Putamen (tissue), 1 donor: Measurements from ENCODE around the gene RNF113B.

ENCODE experiments used
- DNase-seq: peaks from one replicate; pipeline ENCODE4 v3.0.0-alpha.2; 2016; ENCODE audit warnings: low spot score

RNF113B gene

DNA sequence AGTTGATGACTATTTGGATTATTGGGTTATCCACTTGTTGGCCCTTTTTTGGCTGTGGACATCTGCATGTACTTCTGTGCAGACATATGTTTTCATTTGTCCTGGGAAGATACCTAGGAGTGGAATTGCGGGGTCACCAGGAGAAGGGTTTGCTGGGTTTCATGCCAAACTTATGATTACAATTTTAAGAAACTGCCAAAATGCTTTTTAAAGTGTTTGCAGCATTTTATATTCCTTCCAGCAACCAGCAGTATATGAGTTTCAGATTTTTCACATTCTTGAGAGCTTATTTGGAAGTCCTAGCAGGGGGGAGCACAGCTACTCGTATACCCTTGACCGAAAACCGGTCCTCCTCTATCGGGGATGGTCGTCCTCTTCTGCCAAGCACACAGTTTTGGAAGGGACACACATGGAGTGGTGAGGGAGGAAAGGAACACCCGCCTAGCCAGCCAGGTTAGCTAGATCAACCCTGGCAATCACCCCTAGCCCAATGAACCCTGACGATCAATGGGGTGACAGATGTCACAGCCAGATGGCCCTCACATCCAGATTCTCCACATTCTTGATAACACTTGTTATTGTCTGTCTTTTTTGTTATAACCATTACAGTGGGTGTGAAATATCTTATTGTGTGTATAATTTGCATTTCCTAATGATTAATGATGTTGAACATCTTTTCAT lies 26.7 kb upstream of the RNF113B start:
- DNase-seq = no peak

- DNase-seq = no peak
Observed at GRCh38 chr13:98201984-98202383, 24.9 kb upstream of the RNF113B start.

DNA sequence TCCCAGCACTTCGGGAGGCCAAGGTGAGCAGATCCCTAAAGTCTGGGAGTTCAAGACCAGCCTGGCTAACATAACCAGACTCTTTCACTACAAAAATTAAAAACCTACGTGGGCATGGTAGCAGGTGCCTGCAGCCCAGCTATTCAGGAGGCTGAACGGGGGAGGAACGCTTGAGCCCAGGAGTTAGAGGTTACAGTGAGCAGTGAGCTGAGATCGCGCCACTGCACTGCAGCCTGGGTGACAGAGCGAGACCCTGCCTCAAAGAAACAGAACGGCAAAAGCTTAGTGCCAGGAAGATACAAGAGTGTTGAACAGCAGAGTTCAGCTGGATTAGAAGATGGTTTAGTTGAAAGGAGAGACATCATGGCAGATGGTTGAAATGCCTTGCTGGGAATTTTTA lies 24.1 kb upstream of the RNF113B start:
- DNase-seq = no peak

GRCh38 chr13:98200211-98200878 lies 23.3 kb upstream of the RNF113B start:
- DNase-seq = no peak

- DNase-seq = no peak
Observed at GRCh38 chr13:98199480-98199879, 22.4 kb upstream of the RNF113B start.

- DNase-seq = no peak
Observed at GRCh38 chr13:98198683-98199082, 21.6 kb upstream of the RNF113B start.

DNA sequence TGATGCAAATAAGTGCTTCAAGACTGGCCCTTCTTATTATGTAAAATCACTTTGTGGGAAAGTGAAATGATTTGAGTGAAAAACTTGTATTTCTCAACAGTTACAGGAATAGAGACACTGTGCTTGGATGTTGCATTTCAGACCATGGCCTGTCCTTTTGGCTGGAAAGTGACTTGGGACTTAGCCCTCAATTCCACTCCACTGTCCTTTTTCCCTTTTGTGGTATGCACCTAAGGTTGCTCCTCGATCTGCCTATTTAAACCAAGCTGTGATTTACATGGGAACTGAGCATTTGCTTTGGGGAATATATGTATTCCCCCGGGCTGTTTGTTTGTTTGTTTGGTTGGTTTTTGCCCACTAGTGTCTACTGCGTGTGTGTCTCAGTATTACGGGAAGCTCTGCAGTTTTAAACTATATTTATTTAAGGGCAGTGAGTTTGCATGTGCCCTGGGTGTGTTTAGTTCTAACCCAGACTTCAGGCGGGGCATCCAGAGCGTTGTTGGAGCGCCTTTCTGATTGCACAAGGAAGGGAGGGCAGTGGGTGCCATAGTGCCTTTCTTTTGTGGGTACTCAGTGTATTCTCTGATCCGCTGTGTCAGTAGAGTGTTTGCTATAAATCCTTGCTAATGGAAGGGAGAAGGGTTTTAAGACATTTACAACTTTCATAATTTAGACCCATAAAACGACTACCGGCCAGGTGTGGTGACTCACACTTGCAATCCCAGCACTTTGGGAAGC lies 18.2 kb upstream of the RNF113B start:
- DNase-seq = no peak

GRCh38 chr13:98192008-98192407 lies 14.9 kb upstream of the RNF113B start:
- no peak for DNase-seq

DNA sequence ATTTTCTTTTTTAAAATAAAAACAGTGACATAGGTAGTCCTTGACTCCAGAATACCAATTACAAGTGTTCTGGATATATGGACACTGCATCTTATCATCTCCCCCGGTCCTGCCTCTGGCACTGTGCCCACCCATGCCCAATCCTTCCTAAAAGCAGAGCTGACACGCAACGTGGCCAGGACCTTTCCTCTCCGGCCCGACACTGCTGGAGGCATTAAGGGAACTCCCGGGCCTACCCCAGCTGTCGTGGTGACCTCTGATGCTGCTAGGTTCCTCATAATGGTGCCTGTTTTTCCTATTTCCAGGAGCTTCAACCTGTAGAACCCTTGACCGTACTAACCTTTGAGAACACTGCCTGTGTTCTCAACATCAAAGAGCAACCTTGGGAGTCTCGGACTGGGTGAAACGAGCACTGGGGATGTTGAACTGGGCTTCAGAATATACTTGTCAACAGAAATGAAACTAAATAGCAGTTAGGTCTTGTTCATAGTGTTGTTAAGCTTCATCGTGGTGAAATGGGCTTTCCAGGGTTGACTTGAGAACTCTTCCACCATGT lies 13.9 kb upstream of the RNF113B start:
- no peak for DNase-seq

- DNase-seq = no peak
Observed at GRCh38 chr13:98189841-98190505, 12.9 kb upstream of the RNF113B start.

GRCh38 chr13:98188544-98189166 lies 11.6 kb upstream of the RNF113B start:
- DNase-seq = no peak

- peak; percentile 10 for DNase-seq
Observed at GRCh38 chr13:98187965-98188261, 10.8 kb upstream of the RNF113B start.

DNA sequence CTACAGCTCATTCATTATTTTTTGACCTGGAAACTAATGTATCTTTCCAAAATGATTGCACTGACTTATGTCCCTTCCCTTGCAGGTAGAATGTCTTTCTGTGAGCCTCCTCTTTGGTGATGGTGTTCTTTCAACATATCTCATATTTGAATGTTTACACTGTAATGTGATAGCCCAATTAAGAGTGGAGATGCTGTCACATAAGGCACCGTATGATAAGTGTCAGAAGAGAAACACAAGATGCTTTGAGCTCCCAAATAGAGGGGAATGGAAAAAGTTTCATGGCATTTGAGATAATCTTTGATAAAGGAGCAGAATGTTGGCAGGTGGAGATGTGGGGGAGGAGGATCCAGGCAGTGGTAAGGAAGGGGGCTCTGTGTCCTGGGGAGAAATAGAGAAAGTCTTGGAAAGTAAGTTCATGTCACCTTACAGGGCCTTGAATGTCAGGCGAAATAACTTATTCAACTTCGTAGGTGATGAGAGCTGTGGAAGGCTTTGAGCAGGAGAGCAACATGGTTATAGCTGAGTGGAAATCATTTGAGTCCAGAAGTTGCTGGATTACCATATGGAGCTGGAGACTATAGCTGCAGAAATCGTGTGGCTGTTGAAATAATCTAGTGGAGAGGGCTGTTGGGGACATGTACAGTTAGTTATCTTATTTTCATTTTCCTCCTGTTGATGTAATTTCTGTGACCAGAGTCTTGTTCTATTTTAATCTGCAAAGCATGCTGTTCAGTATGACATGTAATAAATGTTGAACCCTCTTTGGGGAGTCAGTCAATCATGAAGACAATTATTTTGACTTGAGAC lies 10.3 kb upstream of the RNF113B start:
- DNase-seq = no peak

DNA sequence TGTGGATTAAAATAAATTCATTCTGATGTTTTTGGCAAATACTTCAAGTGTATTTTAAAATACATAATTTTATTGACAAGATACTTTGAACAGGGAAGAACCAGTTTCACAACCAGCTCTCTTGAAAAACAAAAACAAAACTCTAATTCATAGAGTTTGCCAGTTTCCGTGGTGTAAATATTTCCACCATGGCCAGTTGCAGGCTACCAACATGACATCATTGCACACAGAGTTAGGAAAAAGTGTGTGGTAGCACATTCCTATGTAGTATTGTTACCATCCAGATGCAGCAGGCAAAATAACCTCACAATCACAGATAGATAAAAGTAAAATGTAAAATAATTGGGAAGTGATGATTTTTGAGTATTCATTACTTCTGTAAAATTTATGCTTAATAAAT lies 7.7 kb upstream of the RNF113B start:
- no peak for DNase-seq

GRCh38 chr13:98182589-98182988 lies 5.5 kb upstream of the RNF113B start:
- no peak for DNase-seq

DNA sequence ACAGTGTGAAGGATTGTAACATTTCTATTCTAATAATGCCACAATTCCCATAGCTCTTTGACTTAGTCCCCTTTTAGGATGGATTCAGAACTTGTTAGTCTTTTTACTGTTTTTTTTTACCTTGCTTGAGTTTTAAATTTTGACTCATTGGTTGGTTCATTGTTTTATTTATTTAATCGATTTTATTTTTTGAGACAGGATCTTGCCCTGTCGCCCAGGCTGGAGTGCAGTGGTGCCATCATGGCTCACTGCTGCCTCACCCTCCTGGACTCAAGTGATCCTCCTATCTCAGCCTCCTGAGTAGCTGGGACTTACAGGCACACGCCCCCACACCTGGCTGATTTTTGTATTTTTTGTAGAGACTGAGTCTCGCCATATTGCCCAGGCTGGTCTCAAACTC lies 5.1 kb upstream of the RNF113B start:
- DNase-seq = no peak

- no peak for DNase-seq
Observed at GRCh38 chr13:98181111-98181815, 4.2 kb upstream of the RNF113B start.

- DNase-seq = no peak
Observed at GRCh38 chr13:98180092-98180491, 3.0 kb upstream of the RNF113B start.

DNA sequence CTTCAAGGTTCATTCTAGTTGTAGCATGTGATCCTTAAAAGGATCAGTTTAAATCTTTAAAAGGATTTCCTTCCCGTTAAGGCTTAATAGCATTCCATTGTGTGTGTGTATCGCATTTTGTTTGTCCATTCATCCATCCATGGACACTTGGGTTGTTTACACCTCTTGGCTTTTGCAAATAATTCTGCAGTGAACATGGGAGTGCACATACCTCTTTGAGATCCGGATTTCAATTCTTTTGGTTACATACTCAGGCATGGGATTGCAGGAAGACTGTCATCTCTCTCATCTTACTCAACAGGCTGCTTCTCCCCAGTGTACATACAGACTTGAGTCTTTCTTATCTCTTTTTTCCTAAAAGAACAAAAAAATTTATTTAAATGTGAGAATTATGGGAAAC lies 1.2 kb downstream of the RNF113B start:
- no peak for DNase-seq

DNA sequence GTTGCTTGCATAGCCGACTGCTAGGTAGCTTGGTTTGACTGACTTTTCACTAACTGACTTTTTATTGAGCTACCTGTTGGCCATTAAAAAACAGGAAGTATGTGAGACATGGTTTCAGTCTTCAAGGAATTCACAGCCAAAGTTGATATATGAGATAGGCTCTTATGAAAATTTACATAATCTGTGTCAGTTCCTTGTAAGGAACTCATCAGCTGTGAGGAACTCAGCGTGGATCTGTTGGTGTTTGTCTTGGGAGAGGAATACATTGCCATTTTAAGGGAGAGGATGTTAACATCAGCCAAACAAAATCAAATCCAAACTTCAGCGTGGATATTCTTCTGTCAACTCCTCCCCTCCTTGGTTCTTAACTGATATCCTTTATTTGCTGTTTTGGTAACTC lies 2.0 kb downstream of the RNF113B start:
- no peak for DNase-seq

DNA sequence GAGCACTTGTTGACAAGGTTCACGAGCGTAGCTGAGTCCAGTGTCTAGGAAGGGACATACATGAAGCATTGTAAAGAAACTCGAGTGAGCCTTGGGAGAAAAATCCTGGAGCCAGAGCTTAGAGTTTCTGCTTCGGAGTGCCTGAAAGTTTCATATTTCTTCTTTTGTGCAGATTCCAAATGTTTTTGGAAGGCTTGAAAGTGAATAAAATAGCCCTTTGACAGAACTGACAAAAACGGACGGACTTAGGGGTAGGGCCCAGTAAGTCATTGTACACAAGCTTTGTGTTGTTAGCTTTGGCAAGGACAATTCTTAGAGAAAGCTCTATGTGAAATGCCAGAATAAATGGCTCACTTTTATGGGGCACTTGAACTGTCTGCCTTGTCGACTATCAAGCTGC lies 2.8 kb downstream of the RNF113B start:
- DNase-seq = no peak
